HG03469 (cell line): ENCODE measurements around the gene AKR1B15.

Experiments
- ATAC-seq: cut with Tn5 transposase; IDR thresholded peaks from one replicate; pipeline ENCODE4 v1.9.1; 2021; ENCODE audit warnings: mild to moderate bottlenecking, moderate library complexity, moderate number of reproducible peaks; ENCODE audit not compliant: unreplicated experiment

Gene AKR1B15

GRCh38 chr7:134611611-134612151 lies 62.8 kb downstream of the AKR1B15 start:
- no peak for ATAC-seq

DNA sequence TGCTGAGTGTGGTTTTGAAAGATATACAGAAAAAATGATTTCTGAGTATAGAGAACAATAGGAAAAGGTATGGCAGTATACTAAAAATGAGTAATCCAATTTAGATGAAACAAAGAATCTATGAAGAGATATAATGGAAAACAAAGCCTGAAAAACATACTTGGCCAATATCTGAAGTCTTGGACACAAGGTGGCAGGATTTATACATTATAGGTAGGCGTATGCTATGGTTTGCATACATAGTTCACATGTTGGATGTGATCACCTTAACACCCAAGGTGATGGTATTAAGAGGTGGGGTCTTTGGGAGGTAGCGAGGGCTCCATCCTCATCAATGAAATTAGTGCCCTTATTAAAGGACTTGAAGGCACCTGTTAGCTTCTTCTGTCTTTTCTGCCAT lies 63.3 kb downstream of the AKR1B15 start:
- no peak for ATAC-seq

- no peak for ATAC-seq
Measured at GRCh38 chr7:134613623-134614347, 64.9 kb downstream of the AKR1B15 start.

DNA sequence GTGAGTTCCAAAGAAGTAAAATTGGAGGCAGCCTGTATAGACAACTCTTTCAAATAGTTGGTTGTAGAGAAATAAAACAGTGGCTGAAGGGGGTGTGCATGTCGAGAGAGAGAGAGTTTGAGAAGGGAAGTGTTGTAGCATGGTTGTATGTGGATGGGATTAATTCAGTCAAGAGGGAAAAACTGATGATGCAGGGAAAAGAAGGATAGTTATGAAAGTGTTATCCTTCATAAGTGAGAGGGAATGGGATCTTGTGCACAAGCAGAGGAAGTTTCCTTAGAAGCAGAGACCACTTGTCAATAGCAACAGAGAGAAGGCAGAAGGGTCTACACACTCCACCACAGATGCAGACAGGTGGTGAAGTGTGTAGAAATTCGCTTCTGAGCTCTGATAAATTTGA lies 67.7 kb downstream of the AKR1B15 start:
- ATAC-seq = no peak

- ATAC-seq = no peak
Measured at GRCh38 chr7:134618756-134619530, 70.0 kb downstream of the AKR1B15 start.

DNA sequence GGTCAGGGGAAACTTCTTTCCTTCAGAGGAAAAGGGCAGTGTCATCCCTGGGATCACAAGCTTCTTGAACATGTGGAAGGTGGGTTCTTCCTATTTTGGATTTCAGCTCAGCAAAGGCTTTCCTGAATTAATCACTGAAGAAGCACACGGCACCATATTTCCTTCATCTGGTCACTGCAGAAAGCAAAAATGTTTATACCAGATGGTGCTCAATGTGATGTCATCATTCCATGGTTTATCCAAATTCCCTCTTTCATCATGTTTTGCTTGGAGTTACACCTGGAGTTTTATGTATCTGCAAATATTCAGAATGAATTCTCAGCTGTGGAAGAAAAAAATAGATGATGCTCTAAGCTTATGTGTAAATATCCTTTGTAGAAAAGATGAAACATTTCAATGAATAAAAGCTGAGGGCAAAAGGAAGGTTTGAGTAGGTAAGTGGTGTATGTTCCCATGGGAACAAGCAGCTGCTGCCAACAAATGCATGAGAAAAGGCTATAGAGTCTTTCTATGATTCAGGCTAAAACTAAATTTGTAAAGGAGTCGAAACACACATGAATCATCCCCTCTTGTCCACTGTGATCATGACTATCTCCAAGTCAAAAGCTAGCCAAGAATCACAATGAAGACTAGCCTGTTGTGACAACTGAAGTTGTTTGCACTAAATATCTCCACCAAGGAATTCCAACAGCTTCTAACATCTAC lies 70.9 kb downstream of the AKR1B15 start:
- ATAC-seq = no peak

- no peak for ATAC-seq
Measured at GRCh38 chr7:134622303-134622995, 73.5 kb downstream of the AKR1B15 start.

GRCh38 chr7:134623193-134623592 lies 74.3 kb downstream of the AKR1B15 start:
- no peak for ATAC-seq

GRCh38 chr7:134625550-134625949 lies 76.6 kb downstream of the AKR1B15 start:
- ATAC-seq = no peak

DNA sequence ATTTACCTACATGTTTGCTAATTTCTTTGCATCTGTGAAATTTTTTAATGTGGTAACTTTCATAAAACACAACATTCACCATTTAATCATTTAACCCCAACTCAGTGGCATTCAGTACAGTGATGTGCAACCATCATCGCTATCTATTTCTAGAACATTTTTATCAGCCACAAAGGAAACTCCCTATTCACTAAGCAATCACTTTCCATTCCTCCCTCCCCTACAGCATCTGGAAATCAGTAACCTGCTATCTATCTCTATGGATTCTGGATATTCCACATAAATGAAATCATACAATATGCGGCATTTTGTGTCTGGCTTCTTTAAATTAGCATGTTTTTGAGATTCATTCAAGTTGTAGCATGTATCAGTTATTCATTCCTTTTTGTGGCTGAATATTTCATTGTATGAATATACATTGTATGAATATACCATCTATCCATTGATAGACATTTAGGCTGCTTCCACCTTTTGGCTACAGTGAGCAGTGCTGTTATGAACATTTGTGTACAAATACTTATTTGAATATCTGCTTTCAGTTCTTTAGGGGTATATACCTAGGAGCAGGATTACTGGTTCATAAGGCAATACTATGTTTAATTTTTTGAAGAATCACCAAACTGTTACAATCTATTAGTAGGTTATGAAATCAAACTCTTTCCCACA lies 78.3 kb downstream of the AKR1B15 start:
- ATAC-seq = no peak

- ATAC-seq = no peak
Measured at GRCh38 chr7:134627775-134628153, 78.9 kb downstream of the AKR1B15 start.

DNA sequence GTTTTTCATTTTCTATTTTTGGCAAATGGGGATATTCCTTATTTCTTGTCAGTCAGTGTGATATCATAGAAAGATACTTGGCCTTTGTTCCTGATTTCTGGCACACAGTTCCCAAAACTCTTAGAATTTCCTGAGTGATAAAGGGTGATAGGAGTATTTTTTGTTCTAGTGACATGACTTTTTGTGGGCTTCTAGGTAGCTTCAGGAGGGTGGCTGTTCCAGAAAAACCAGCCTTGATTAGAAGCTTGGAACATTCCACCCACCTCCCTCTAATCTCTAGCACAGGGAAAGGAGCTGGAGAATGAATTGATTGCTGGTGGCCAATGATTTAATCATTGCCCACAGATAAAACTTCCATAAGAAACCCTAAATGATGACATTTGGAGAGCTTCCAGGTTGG lies 80.5 kb downstream of the AKR1B15 start:
- ATAC-seq = no peak
